Testis (tissue), 2 donors: ENCODE measurements around the gene CTPS1.

Experiments used
- CTCF ChIP-seq, 3 experiments: fragments of 450-650 bp in 2 of 3; fragments of 200-600 bp in 1 of 3; sonication (generic) in 1 of 3; IDR thresholded peaks; one replicate each; pipeline ENCODE4 v1.5.1; 2016 to 2019; ENCODE audit warnings: antibody characterized with exemption in 3 of 3, mild to moderate bottlenecking in 2 of 3, moderate library complexity in 1 of 3
- POLR2A ChIP-seq: fragments of 450-650 bp; IDR thresholded peaks from one replicate; pipeline ENCODE4 v1.6.1; 2017; ENCODE audit warnings: antibody characterized with exemption, mild to moderate bottlenecking, moderate library complexity

- TF ChIP-seq CTCF (IDR thresholded peaks at IDR 0.05) (no peak), POLR2A (no peak)
Observed at GRCh38 chr1:40932006-40932405, 47.5 kb upstream of the CTPS1 start.
